H9 (cell line): ENCODE results near the gene OGG1. TPM values are rescaled to one million over a fixed set of nuclear protein-coding genes. Genes with fewer than 3 reads are reported as not detected.
A peak's percentile ranks its signal among the peaks of the same experiment; 100 is the strongest.

Experiments used
- DNase-seq: peaks from one replicate; pipeline ENCODE4 v3.0.0-alpha.2; 2017
- H2AFZ ChIP-seq: one replicate; pipeline ENCODE4 v1.6.1; 2013; ENCODE audit warnings: mild to moderate bottlenecking, low read length, control low read depth, moderate library complexity
- H2AK5ac ChIP-seq: 2 replicates; pipeline ENCODE4 v1.6.1; 2013; ENCODE audit warnings: low read length, control low read depth, mixed read lengths; ENCODE audit not compliant: insufficient read length
- H2BK120ac ChIP-seq: one replicate; pipeline ENCODE4 v1.6.1; 2013; ENCODE audit warnings: low read depth, mild to moderate bottlenecking, low read length, control low read depth, inconsistent platforms; ENCODE audit not compliant: poor library complexity, severe bottlenecking
- H2BK12ac ChIP-seq: 2 replicates; pipeline ENCODE4 v1.6.1; 2013; ENCODE audit warnings: low read length, control low read depth, mixed read lengths, low read depth; ENCODE audit not compliant: insufficient read length
- H2BK15ac ChIP-seq: 2 replicates; pipeline ENCODE4 v1.6.1; 2013; ENCODE audit warnings: low read depth, low read length, control low read depth
- H2BK20ac ChIP-seq: one replicate; pipeline ENCODE4 v1.6.1; 2013; ENCODE audit warnings: low read depth, mild to moderate bottlenecking, low read length, control low read depth, inconsistent platforms; ENCODE audit not compliant: poor library complexity, severe bottlenecking
- H2BK5ac ChIP-seq: 2 replicates; pipeline ENCODE4 v1.6.1; 2013; ENCODE audit warnings: low read length, control low read depth, mixed read lengths; ENCODE audit not compliant: insufficient read length
- H3K14ac ChIP-seq: 2 replicates; pipeline ENCODE4 v1.6.1; 2013; ENCODE audit warnings: low read length, control low read depth; ENCODE audit not compliant: insufficient read depth
- H3K18ac ChIP-seq: 2 replicates; pipeline ENCODE4 v1.6.1; 2013; ENCODE audit warnings: low read depth, mild to moderate bottlenecking, mixed read lengths, low read length, control low read depth; ENCODE audit not compliant: insufficient read length
- H3K23ac ChIP-seq: 2 replicates; pipeline ENCODE4 v1.6.1; 2013; ENCODE audit warnings: low read length, control low read depth, mixed read lengths, low read depth; ENCODE audit not compliant: insufficient read length
- H3K23me2 ChIP-seq: 2 replicates; pipeline ENCODE4 v1.6.1; 2013; ENCODE audit warnings: low read depth, mild to moderate bottlenecking, mixed read lengths, low read length, control low read depth; ENCODE audit not compliant: insufficient read length, poor library complexity, severe bottlenecking
- H3K27ac ChIP-seq: 2 replicates; pipeline ENCODE4 v1.5.1; 2013; ENCODE audit warnings: low read length, control low read depth, mixed read lengths, low read depth; ENCODE audit not compliant: insufficient read length
- H3K27me3 ChIP-seq: 2 replicates; pipeline ENCODE4 v1.6.1; 2013; ENCODE audit warnings: low read length, control low read depth, inconsistent platforms; ENCODE audit not compliant: insufficient read depth
- H3K4ac ChIP-seq: 2 replicates; pipeline ENCODE4 v1.6.1; 2013; ENCODE audit warnings: low read depth, mild to moderate bottlenecking, control low read depth, inconsistent platforms, low read length, moderate library complexity
- H3K4me1 ChIP-seq: 2 replicates; pipeline ENCODE4 v1.6.1; 2013; ENCODE audit warnings: low read length, control low read depth, inconsistent platforms; ENCODE audit not compliant: insufficient read depth
- H3K4me2 ChIP-seq: 2 replicates; pipeline ENCODE4 v1.6.1; 2013; ENCODE audit warnings: low read length, control low read depth, mixed read lengths; ENCODE audit not compliant: insufficient read length, insufficient read depth
- H3K56ac ChIP-seq: 2 replicates; pipeline ENCODE4 v1.6.1; 2013; ENCODE audit warnings: low read depth, mild to moderate bottlenecking, mixed read lengths, low read length, control low read depth; ENCODE audit not compliant: insufficient read length
- H3K79me1 ChIP-seq: 2 replicates; pipeline ENCODE4 v1.6.1; 2013; ENCODE audit warnings: low read depth, mild to moderate bottlenecking, moderate library complexity, low read length, control low read depth, inconsistent platforms; ENCODE audit not compliant: insufficient read depth, poor library complexity, severe bottlenecking
- H3K79me2 ChIP-seq: 2 replicates; pipeline ENCODE4 v1.6.1; 2013; ENCODE audit warnings: low read length, control low read depth, inconsistent platforms; ENCODE audit not compliant: insufficient read depth
- H3K9ac ChIP-seq: 2 replicates; pipeline ENCODE4 v1.6.1; 2013; ENCODE audit warnings: low read length, control low read depth, mixed read lengths; ENCODE audit not compliant: insufficient read length; ENCODE audit errors: extremely low read depth
- H3K9me3 ChIP-seq: one replicate; pipeline ENCODE4 v1.6.1; 2013; ENCODE audit warnings: low read depth, low read length, inconsistent platforms; ENCODE audit not compliant: control insufficient read depth
- H3T11ph ChIP-seq: one replicate; pipeline ENCODE4 v1.6.1; 2013; ENCODE audit warnings: mild to moderate bottlenecking, low read length, control low read depth, inconsistent platforms
- H4K20me1 ChIP-seq: one replicate; pipeline ENCODE4 v1.6.1; 2013; ENCODE audit not compliant: control insufficient read depth, insufficient read length, insufficient read depth
- H4K5ac ChIP-seq: 2 replicates; pipeline ENCODE4 v1.6.1; 2013; ENCODE audit warnings: low read depth, mild to moderate bottlenecking, mixed read lengths, low read length, control low read depth; ENCODE audit not compliant: insufficient read length
- H4K8ac ChIP-seq: replicated peaks from 2 replicates; pipeline ENCODE4 v1.6.1; 2013; ENCODE audit warnings: low read length, control low read depth, mixed read lengths, low read depth; ENCODE audit not compliant: insufficient read length
- H4K91ac ChIP-seq: 2 replicates; pipeline ENCODE4 v1.6.1; 2013; ENCODE audit warnings: low read depth, mild to moderate bottlenecking, moderate library complexity, mixed read lengths, low read length, control low read depth; ENCODE audit not compliant: insufficient read length
- H3K27ac Mint-ChIP-seq, 3 experiments: 2 replicates in 2 of 3; 3 replicates in 1 of 3; pipeline ENCODE4 v1.8.0; 2020 to 2021; ENCODE audit warnings: mixed read lengths in 3 of 3, mild to moderate bottlenecking in 1 of 3, moderate library complexity in 1 of 3
- H3K27me3 Mint-ChIP-seq: 2 replicates; pipeline ENCODE4 v1.8.0; 2021; ENCODE audit warnings: low read depth, mild to moderate bottlenecking, moderate library complexity, mixed read lengths
- H3K36me3 Mint-ChIP-seq, 3 experiments: 2 replicates in 2 of 3; 3 replicates in 1 of 3; pipeline ENCODE4 v1.8.0; 2020 to 2021; ENCODE audit warnings: low read depth in 3 of 3, mixed read lengths in 3 of 3; ENCODE audit not compliant: insufficient read depth in 1 of 3
- H3K4me1 Mint-ChIP-seq, 2 experiments: 2 replicates each; pipeline ENCODE4 v1.8.0; 2020; ENCODE audit warnings: mixed read lengths in 2 of 2
- H3K4me3 Mint-ChIP-seq, 2 experiments: 2 replicates in 1 of 2; 3 replicates in 1 of 2; pipeline ENCODE4 v1.8.0; 2020 to 2021; ENCODE audit warnings: mild to moderate bottlenecking in 2 of 2, mixed read lengths in 2 of 2, moderate library complexity in 1 of 2
- H3K9me3 Mint-ChIP-seq, 2 experiments: 2 replicates in 1 of 2; 3 replicates in 1 of 2; pipeline ENCODE4 v1.8.0; 2020; ENCODE audit warnings: mild to moderate bottlenecking in 2 of 2, mixed read lengths in 2 of 2, moderate library complexity in 1 of 2
- WGBS: extraction: QIAGEN DNeasy Blood & Tissue Kit; methylation state at CpG from one replicate; pipeline ENCODE4 v1.1.7; 2013; ENCODE audit warnings: missing lambda C conversion rate, low lambda C conversion rate, mixed read lengths; ENCODE audit not compliant: insufficient read length; ENCODE audit errors: extremely low coverage; 5-methylcytosine and 5-hydroxymethylcytosine counted together
- total RNA-seq: library from RNA; stranded (reverse); gene quantifications from 2 replicates; pipeline ENCODE4 v1.2.1, GENCODE V29; 2021
- TF ChIP-seq, protein P1 (sequence below): fragments of 200-600 bp; sonication (generic); conservative IDR thresholded peaks from 3 replicates; pipeline ENCODE4 v1.8.0; 2021; ENCODE audit warnings: antibody characterized with exemption, mild to moderate bottlenecking

OGG1 gene
- total RNA-seq, 1 experiment from 2014 or later: 43.4 TPM

- H2BK5ac ChIP-seq: no peak overlapping the region
- no peaks in the 10 kb centered on the region for H3K9me3 ChIP-seq
- H3K9me3 Mint-ChIP-seq: no peaks in the 10 kb centered on the region
- no peak overlapping the region for H2BK12ac ChIP-seq
- H2AK5ac ChIP-seq: no peak overlapping the region
- no peak overlapping the region for H2BK15ac ChIP-seq
- no peak overlapping the region for H3T11ph ChIP-seq
- H3K18ac ChIP-seq: no peak overlapping the region
- H3K27me3 Mint-ChIP-seq: peaks cover 7% of the 10 kb centered on the region
- DNase-seq: no peak
- no peak overlapping the region for H2AFZ ChIP-seq
- H3K4me1 Mint-ChIP-seq: peaks cover 5 to 6% of the 10 kb centered on the region in 2 experiments
- H2BK20ac ChIP-seq: no peak overlapping the region
- no peak overlapping the region for H2BK120ac ChIP-seq
- no peak overlapping the region for H3K14ac ChIP-seq
- no peak overlapping the region for H4K8ac ChIP-seq
- H3K56ac ChIP-seq: no peak overlapping the region
- H3K4ac ChIP-seq: no peak overlapping the region
- no peak overlapping the region for H3K9ac ChIP-seq
- H3K4me2 ChIP-seq: no peak overlapping the region
- H3K79me1 ChIP-seq: no peaks in the 10 kb centered on the region
- H3K27ac ChIP-seq: no peak overlapping the region
- H3K23me2 ChIP-seq: no peaks in the 10 kb centered on the region
- H3K4me1 ChIP-seq: no peaks in the 10 kb centered on the region
- H3K79me2 ChIP-seq: no peaks in the 10 kb centered on the region
- no peaks in the 10 kb centered on the region for H4K20me1 ChIP-seq
- no peak overlapping the region for H4K5ac ChIP-seq
- H3K23ac ChIP-seq: no peak overlapping the region
- no peak overlapping the region for H4K91ac ChIP-seq
- H3K27ac Mint-ChIP-seq: peak overlapping the region in 1 of 3 experiments; percentile 74; a peak in 1 of 7 replicates
- H3K27me3 ChIP-seq: no peaks in the 10 kb centered on the region
- no peak overlapping the region for H3K4me3 Mint-ChIP-seq
- H3K36me3 Mint-ChIP-seq: no peaks in the 10 kb centered on the region
- TF ChIP-seq, protein P1, sequence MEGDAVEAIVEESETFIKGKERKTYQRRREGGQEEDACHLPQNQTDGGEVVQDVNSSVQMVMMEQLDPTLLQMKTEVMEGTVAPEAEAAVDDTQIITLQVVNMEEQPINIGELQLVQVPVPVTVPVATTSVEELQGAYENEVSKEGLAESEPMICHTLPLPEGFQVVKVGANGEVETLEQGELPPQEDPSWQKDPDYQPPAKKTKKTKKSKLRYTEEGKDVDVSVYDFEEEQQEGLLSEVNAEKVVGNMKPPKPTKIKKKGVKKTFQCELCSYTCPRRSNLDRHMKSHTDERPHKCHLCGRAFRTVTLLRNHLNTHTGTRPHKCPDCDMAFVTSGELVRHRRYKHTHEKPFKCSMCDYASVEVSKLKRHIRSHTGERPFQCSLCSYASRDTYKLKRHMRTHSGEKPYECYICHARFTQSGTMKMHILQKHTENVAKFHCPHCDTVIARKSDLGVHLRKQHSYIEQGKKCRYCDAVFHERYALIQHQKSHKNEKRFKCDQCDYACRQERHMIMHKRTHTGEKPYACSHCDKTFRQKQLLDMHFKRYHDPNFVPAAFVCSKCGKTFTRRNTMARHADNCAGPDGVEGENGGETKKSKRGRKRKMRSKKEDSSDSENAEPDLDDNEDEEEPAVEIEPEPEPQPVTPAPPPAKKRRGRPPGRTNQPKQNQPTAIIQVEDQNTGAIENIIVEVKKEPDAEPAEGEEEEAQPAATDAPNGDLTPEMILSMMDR: no peak
- WGBS: no CpG with 5 or more reads among the region's 7 CpGs
These were observed 28.6 kb upstream of the OGG1 start for GRCh38 chr3:9721015-9721699.
